Parathyroid adenoma (tissue), 2 donors: ENCODE data around the gene GAMT.
"Not testable (repeated sequence)": the region's sequence is repeated elsewhere in the genome, so short reads cannot be mapped to it uniquely, and the experiment has no call there.

Experiments used
- H2AFZ ChIP-seq: fragments of 300-600 bp; sonication (generic); one replicate; pipeline ENCODE4 v1.7.0; 2017; ENCODE audit warnings: antibody characterized with exemption, mild to moderate bottlenecking
- H3K27ac ChIP-seq: fragments of 300-600 bp; sonication (generic); one replicate; pipeline ENCODE4 v1.7.0; 2017
- H3K27me3 ChIP-seq: fragments of 300-600 bp; sonication (generic); one replicate; pipeline ENCODE4 v1.7.0; 2017; ENCODE audit warnings: low read length; ENCODE audit not compliant: control insufficient read depth, insufficient read depth
- H3K36me3 ChIP-seq: fragments of 300-600 bp; sonication (generic); one replicate; pipeline ENCODE4 v1.7.0; 2017; ENCODE audit warnings: low read length; ENCODE audit not compliant: control insufficient read depth, insufficient read depth
- H3K4me1 ChIP-seq: fragments of 300-600 bp; sonication (generic); one replicate; pipeline ENCODE4 v1.7.0; 2017; ENCODE audit warnings: control low read depth
- H3K4me2 ChIP-seq: fragments of 300-600 bp; sonication (generic); one replicate; pipeline ENCODE4 v1.7.0; 2017; ENCODE audit warnings: low read length
- H3K4me3 ChIP-seq: fragments of 300-600 bp; sonication (generic); one replicate; pipeline ENCODE4 v1.7.0; 2017; ENCODE audit warnings: low read depth, low read length
- H3K79me2 ChIP-seq: fragments of 300-600 bp; sonication (generic); one replicate; pipeline ENCODE4 v1.7.0; 2017; ENCODE audit warnings: control low read depth
- H3K9ac ChIP-seq: fragments of 300-600 bp; sonication (generic); one replicate; pipeline ENCODE4 v1.7.0; 2017; ENCODE audit warnings: mild to moderate bottlenecking
- H3K9me3 ChIP-seq: fragments of 300-600 bp; sonication (generic); one replicate; pipeline ENCODE4 v1.7.0; 2017; ENCODE audit warnings: low read length; ENCODE audit not compliant: control insufficient read depth
- TF ChIP-seq, protein P1 (sequence below): fragments of 300-600 bp; sonication (generic); IDR thresholded peaks from one replicate; pipeline ENCODE4 v1.7.0; 2017; ENCODE audit warnings: antibody characterized with exemption, mild to moderate bottlenecking
- donor health status: primary hyperparathyroidism.

The GAMT gene

GRCh38 chr19:1441022-1441426 is 39.7 kb upstream of the GAMT start:
- H2AFZ ChIP-seq = no peak overlapping the region
- H3K4me1 ChIP-seq = peaks cover 11% of the 10 kb centered on the region
- H3K9me3 ChIP-seq = no peaks in the 10 kb centered on the region
- H3K4me2 ChIP-seq = no peak overlapping the region
- no peaks in the 10 kb centered on the region for H3K27me3 ChIP-seq
- H3K27ac ChIP-seq = no peak overlapping the region
- H3K4me3 ChIP-seq = no peak overlapping the region
- H3K36me3 ChIP-seq = no peaks in the 10 kb centered on the region
- H3K79me2 ChIP-seq = peaks cover 3% of the 10 kb centered on the region
- TF ChIP-seq, protein P1, sequence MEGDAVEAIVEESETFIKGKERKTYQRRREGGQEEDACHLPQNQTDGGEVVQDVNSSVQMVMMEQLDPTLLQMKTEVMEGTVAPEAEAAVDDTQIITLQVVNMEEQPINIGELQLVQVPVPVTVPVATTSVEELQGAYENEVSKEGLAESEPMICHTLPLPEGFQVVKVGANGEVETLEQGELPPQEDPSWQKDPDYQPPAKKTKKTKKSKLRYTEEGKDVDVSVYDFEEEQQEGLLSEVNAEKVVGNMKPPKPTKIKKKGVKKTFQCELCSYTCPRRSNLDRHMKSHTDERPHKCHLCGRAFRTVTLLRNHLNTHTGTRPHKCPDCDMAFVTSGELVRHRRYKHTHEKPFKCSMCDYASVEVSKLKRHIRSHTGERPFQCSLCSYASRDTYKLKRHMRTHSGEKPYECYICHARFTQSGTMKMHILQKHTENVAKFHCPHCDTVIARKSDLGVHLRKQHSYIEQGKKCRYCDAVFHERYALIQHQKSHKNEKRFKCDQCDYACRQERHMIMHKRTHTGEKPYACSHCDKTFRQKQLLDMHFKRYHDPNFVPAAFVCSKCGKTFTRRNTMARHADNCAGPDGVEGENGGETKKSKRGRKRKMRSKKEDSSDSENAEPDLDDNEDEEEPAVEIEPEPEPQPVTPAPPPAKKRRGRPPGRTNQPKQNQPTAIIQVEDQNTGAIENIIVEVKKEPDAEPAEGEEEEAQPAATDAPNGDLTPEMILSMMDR = no peak
- no peak overlapping the region for H3K9ac ChIP-seq

- no peak overlapping the region for H3K4me2 ChIP-seq
- no peaks in the 10 kb centered on the region for H3K36me3 ChIP-seq
- no peaks in the 10 kb centered on the region for H3K9me3 ChIP-seq
- no peak overlapping the region for H3K9ac ChIP-seq
- H3K27me3 ChIP-seq = no peaks in the 10 kb centered on the region
- H3K4me1 ChIP-seq = peaks cover 11% of the 10 kb centered on the region
- no peak overlapping the region for H3K27ac ChIP-seq
- TF ChIP-seq, protein P1 = no peak
- no peak overlapping the region for H2AFZ ChIP-seq
- H3K4me3 ChIP-seq = no peak overlapping the region
- H3K79me2 ChIP-seq = peaks cover 3% of the 10 kb centered on the region
These were observed 39.1 kb upstream of the GAMT start for GRCh38 chr19:1440418-1440801.

- not testable (repeated sequence) for H3K4me1 ChIP-seq, H3K79me2 ChIP-seq, H2AFZ ChIP-seq, H3K9me3 ChIP-seq, H3K27ac ChIP-seq, H3K36me3 ChIP-seq, H3K9ac ChIP-seq, H3K27me3 ChIP-seq
- H3K4me2 ChIP-seq = peak overlapping the region; percentile 94
- H3K4me3 ChIP-seq = peak overlapping the region; percentile 83
These were observed 38.4 kb upstream of the GAMT start for GRCh38 chr19:1439525-1440417.

DNA sequence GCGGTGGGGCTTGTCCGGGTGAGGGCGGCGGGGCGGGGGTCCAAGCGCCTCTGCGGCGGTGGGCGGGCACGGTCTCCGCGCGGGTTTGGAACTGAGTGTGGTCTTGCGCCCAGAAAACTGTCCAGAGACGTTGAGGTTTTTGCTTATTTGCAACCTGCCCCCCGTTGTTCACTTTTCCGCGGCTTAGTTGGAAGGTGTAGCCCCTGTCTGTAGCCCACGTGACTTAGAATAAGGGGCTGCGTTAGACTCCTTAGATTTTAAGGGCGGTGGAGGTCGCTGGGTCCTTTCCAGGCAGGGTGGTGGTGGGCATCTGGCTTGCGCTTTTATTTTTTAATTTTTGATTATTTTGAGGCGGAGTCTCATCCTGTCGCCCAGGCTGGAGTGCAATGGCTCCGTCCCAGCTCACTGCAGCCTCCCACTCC is 37.6 kb upstream of the GAMT start:
- Histone ChIP-seq H3K4me1 (peaks cover 5% of the 10 kb centered on the region), H3K4me2 (peak overlapping the region; percentile 94), H2AFZ (no peak overlapping the region), H3K9ac (peak overlapping the region; percentile 88), H3K79me2 (peaks cover 3% of the 10 kb centered on the region), H3K27ac (peak overlapping the region; percentile 85), H3K27me3 (no peaks in the 10 kb centered on the region), H3K4me3 (peak overlapping the region; percentile 83), H3K9me3 (no peaks in the 10 kb centered on the region), H3K36me3 (no peaks in the 10 kb centered on the region)
- TF ChIP-seq, protein P1 = no peak

- Histone ChIP-seq H3K9ac (peak within 1 kb of the TSS; percentile 88), H3K79me2 (peaks cover 3% of the 10 kb centered on the region), H3K4me2 (peak within 1 kb of the TSS; percentile 94), H3K27me3 (no peaks in the 10 kb centered on the region), H3K4me3 (peak within 1 kb of the TSS; percentile 83), H3K27ac (peak within 1 kb of the TSS; percentile 85), H2AFZ (peak within 1 kb of the TSS; percentile 93), H3K36me3 (no peaks in the 10 kb centered on the region), H3K9me3 (no peaks in the 10 kb centered on the region), H3K4me1 (peaks cover 5% of the 10 kb centered on the region)
- TF ChIP-seq, protein P1 = peak; percentile 98
These were observed 36.9 kb upstream of the GAMT start, which contains the start of gene RPS15 for GRCh38 chr19:1438035-1438932. TSS of gene RPS15 (plus strand) at chr19:1438396. CDS start at chr19:1438426, 30 bp downstream.
